RPMI8226 (cell line): ENCODE data around the gene FANCG.

Source experiments
- DNase-seq: peaks from one replicate; pipeline ENCODE4 v3.0.0-alpha.2; 2015

Gene FANCG

GRCh38 chr9:35102769-35103659, 23.3 kb upstream of the FANCG start, which contains the start of gene STOML2:
Gene STOML2, minus strand, starts transcription at chr9:35103131. Its CDS starts 37 bp downstream, at chr9:35103094.
- peak; percentile 94 for DNase-seq

GRCh38 chr9:35102465-35102768, 22.7 kb upstream of the FANCG start:
- DNase-seq: no peak

DNA sequence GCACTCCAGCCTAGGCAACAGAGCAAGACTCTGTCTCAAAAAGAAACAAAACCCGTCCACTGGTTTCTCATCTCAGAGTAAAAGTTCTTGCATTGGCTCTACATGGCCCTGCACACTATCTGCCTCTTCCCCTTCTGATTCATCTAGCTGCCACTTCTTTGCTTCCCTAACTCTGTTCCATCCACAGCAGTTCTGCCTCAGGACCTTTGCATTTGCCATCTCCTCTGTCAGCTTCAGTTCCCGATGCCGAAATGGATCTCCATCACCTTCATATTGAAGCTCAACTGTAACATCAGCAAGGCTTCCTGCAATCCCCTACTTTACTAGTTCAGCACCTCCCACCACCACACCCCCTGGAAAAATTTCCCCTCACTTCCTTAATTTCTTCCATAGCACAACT, 17.8 kb upstream of the FANCG start:
- no peak for DNase-seq

DNA sequence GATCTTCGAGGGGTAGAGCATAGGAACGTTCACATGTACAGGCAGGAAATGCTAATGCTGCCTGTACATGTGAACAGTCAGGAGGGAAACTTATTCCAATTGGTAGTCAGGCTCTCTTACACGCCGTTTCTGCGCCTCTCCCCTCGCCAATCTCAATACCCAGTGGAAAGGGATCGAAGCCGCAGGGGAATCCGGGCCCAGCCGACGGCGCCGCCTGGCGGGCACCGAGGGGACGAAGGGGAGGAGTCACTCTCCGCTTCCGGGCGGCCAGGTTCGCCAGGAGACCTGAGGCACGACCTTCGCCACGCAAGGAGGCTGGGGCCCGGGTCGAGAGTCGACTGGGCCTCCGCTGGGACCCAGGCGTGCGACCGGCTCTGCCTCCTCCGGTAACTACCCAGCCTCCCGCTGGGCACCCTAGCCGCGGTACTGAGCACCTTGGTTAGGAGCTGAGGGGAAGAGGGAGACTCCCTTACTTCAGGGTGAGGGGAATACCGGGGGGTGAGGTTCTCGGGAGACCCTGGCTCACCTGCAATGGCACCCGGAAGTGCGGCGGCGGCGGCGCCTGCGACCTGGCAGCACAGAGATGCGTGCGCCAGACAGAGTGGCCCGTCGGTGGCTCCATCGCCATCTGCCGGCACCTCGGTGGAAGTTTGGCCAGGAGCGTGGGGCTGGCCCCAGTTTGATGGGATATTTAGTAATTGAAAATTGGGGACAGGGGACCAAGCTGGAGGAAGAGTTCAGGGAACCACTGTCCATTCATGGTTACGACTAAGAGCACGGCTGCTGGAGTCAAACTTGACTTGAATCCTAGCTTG, 16.5 kb upstream of the FANCG start, which contains the start of gene PIGO:
Gene PIGO, minus strand, starts transcription at position 557 of the 815 bp plus-strand sequence. CDS start 1,026 bp downstream, outside the sequence.
- DNase-seq: peak; percentile 91

GRCh38 chr9:35091536-35091935, 11.8 kb upstream of the FANCG start:
- DNase-seq: no peak

DNA sequence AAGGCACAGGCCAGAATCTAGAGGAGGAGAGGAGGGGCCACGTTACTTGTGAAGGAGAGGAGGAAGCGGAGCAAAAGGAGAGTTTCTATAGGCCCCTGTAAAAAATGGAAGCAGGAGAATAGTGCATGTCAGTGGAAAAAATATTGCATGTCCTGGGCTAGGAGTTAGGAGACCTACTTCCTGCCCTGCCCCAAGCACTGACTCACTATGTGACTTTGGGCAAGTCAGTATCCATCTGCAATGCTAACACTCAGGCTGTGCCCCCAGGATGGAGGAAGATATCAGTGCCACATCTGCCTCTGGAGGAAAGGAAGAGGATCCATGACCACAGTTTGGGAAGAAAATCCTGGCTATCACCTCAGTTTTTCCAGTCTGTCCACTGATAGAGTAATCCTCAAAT, 9.7 kb upstream of the FANCG start:
- DNase-seq: no peak

DNA sequence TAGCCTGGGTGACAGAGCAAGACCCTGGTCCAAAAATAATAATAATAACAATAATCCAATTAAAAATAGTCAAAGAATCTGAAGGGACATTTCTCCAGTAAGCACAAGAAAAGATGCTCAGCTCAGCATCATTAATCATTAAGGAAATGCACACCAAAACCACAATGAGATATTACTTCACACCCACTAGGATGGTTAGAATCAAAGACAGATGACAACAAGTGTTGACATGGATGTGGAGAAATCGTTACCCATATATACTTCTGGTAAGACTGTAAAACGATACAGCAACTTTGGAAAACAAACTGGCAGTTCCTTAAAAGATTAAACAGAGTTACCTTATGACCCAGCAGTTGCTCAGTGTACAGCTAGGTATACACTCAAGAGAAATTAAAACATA, 5.3 kb upstream of the FANCG start:
- no peak for DNase-seq

- DNase-seq: peak; percentile 14
These were observed 709 bp downstream of the FANCG start for GRCh38 chr9:35079041-35079425.

DNA sequence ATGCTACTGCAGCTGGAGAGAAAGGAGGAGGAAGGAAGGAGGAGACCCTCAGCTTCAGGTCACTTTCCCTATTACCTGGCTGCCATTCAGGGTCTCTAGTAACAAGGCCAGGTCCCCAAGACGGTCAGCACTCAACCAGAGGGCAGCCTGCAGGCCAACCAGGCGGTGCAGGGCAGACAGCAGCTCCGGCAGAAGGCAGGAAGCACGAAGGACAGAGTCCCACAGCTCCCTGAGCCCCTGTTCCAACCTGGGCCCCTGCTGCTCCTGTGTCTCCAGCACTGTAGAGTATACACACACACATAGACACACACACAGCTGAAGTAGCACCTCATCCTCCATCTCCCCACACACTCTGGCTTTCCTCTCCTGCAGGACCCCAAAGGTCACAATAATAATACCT, 1.7 kb downstream of the FANCG start:
- DNase-seq: no peak

DNA sequence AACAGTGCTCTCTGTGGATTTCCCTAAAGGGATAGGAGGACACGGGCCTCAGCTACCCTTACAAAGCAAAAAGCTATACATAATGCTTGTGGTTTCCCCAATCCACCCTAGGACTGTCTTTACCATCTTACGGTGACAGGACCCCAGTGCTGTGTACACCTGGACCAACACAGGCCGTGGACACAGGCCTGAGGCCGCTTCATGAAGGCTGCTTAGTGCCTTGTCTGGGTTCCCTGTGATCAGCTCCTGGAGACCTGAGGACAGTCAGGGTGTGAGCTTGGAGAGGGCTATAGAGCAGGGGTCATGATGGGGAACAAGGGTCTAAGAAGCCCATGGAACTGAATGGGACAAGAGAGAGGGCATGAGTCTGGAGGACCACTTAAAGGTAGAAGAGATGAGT, 2.9 kb downstream of the FANCG start:
- DNase-seq: no peak

GRCh38 chr9:35075358-35075757, 4.4 kb downstream of the FANCG start:
- no peak for DNase-seq

DNA sequence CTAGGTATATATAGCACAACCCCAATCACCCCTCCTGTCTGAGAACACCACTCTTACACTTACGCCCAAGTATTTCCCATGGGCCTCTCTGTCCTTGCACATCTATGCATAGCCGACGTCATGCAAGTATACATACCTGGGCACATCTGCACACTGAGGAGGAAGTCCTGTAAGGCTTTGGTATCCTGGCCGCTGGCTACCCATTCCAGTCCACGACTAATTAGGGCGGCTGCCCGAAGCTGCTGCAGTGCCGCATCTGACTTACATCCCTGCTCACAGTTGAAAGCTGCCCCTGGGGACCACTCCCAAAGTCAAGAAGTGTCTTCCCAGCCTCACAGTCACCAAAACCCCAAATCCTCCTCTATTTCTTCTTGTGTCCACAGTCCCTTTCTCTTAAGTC, 5.0 kb downstream of the FANCG start:
- no peak for DNase-seq

DNA sequence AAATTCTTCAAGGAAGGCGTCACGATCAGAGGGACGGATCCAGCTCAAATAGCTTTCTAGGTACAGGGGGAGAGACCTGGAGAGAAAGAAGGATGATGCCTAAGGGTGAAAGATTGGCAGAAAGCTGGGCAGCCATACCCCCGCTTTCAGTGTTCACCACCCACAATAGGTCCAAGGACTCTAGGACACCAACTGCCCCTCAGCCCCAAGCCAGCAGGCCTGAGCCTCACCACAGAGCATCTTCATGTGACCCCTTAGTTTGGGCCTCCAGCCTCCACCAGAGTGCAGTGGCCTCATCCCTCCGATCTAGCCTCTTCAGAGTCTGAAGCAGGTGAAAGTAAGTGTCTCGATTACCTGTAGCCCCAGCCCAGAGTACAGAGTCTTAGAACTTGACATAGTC, 5.6 kb downstream of the FANCG start:
- DNase-seq: no peak

GRCh38 chr9:35073279-35073612, 6.5 kb downstream of the FANCG start:
- no peak for DNase-seq

DNA sequence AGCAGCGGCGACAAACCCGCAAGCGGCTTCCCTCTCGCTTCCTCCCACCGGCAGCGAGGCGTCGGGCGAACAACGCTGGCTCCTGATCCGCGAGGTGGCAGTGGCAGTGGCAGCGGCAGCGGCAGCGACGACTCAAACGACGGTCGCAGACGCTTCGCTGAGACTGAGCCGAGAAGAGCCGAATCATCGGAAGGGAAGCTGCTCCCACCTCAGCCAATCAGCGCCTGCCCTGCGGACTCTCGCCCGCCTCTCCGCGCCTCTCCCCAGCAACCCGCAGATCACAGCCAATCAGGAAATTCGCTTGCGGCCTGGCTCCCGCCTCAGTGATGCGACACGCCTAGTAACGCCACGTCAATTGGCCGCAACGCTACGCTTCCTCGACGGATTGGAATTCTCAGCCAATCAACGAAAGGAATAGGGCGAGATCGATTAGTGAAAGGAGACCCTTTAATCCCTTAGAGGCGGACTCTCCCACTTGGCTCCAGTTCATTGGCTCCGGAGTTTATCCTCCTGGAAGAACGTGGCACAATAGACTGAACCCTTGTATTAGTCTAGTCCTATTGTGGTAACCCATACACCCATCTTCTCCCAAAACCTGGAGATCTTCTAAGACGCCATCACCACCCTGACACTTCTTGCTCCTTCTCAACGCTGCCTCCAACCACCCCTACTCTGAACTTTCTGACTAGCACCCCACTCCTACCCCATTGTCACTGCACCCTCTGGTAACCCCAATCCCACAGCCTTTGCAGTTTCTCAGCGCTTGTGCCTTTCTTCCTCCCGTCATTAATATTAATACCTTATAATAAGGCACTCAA, 7.1 kb downstream of the FANCG start, which contains the start of gene VCP:
Gene VCP, minus strand, starts transcription at position 165 of the 818 bp plus-strand sequence. CDS start 272 bp downstream, outside the sequence.
- peak; percentile 96 for DNase-seq

DNA sequence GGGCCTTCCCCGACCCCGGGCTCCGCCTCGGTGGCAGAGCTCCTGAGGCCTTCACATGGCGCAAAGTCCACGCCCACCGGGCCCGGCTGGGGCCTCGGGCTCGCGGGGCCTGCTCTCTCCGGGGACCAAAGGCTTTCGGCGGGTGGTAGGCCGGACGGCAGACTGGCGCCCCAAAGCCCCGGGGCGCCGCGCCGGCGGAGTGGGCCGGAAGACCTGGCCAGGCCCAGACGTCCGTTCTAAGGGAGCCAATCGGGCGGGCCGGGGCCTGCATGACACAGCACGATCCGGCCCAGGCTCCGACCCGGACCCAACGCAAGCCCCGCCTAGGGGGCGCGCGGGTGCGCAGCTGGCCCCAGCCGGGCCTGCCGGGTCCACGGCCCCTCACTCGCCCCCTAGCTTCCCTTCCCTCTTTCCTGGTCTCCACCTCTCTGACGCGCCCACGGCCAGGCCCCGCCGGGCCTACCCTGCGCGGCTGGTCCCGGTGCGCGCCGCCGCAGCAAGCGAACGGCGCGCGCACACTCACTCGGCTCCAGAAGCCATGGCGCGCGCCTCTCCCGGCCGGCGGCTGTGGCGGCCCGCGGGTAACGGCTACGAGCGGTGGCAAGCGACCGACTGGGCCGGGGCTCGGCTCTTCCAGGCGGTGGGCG, 7.8 kb downstream of the FANCG start:
- peak; percentile 77 for DNase-seq

GRCh38 chr9:35070823-35071813, 8.6 kb downstream of the FANCG start:
- peak; percentile 24 for DNase-seq

DNA sequence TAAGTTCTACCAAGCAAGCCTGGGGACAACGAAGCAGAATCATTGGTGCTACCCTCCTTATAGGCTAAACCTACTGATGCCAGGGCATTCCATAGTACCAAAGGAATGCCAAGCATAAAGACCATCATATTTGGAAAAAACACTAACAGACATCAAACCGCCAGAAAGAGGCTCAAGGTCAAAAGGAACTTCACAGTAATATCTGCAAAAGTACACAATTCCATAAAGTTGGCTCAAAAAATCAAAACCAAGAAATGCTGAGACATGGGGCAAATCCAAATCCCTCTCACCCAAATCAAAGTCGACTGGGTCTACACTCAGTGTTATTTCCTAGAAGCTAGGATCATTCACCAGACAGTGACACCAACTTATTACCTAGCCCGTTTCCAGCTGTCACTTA, 10.7 kb downstream of the FANCG start:
- DNase-seq: no peak

- no peak for DNase-seq
These were observed 12.7 kb downstream of the FANCG start for GRCh38 chr9:35067056-35067455.

DNA sequence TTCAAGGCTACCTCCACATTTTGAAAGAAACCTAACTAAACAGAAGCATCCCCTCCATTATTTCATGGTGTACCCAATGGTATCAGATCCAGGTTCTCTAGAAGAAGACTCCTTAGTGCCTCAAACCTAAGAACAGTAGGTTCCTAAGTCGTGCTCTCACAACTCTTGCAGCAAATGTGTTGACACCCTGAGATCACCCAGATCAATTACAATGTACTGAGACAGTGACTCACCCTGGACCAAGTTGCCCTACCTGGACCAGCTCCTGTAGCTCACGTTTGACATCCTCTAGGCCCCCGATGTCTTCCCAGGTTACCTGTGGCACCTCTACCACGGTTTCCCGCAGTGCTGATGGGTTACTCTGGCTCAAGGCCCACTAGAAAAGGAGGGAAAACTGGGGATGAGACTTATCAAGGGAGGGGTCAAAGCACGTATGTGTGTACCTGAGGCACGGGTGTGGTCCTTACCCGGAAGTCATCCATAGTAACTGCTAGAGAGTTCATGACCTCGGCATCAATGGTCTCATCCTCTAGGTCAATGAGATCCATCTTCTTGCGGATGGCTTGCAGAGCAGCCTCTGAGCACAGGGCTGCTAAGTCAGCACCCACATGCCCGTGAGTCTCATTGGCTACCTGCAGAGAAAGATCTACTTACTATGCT, 19.1 kb downstream of the FANCG start:
- DNase-seq: no peak

- no peak for DNase-seq
These were observed 20.3 kb downstream of the FANCG start for GRCh38 chr9:35059438-35059837.
